HCT116 (cell line): ENCODE results near the gene SPG21. TPM values are rescaled to one million over a fixed set of nuclear protein-coding genes. Genes with fewer than 3 reads are reported as not detected.

Source experiments
- ATAC-seq: fragments of 200-7000 bp; cut with Tn5 transposase; 2 replicates; pipeline ENCODE4 v1.9.1; 2020; ENCODE audit warnings: mild to moderate bottlenecking, moderate library complexity
- BruUV-seq: library from RNA; stranded (reverse); fragments of 400-500 nt; replicated peaks from 2 replicates; lab custom pipeline; 2021; lab: Mats Ljungman, UMichigan
- CTCF ChIA-PET: fragments of 300-600 bp; sonication (Branson Sonifier 250); formaldehyde crosslinking; loops from one replicate; lab custom pipeline; 2021; ENCODE audit warnings: antibody characterized with exemption; lab: Charles Lee
- POLR2A ChIA-PET: fragments of 300-600, 350-600 bp; sonication (Branson Sonifier 250); formaldehyde crosslinking; loops from one replicate; lab custom pipeline; 2021; ENCODE audit warnings: antibody characterized with exemption; lab: Charles Lee
- RAD21 ChIA-PET, 2 experiments: fragments of 300-600 bp; sonication (Branson Sonifier 250); formaldehyde crosslinking; loops; one replicate each; lab custom pipeline; 2023; ENCODE audit warnings: low total read pairs in 2 of 2; ENCODE audit not compliant: uncharacterized antibody in 2 of 2, unreplicated experiment in 2 of 2, low non-redundant PET in 1 of 2; lab: Charles Lee
- DNase-seq: peaks from one replicate; pipeline ENCODE4 v3.0.0-alpha.2; 2010; ENCODE audit warnings: low read depth, low spot score
- H2AFZ ChIP-seq: fragments of 200-600 bp; shearing (Covaris generic), sonication (generic); 2 replicates; pipeline ENCODE4 v1.6.1; 2017; ENCODE audit warnings: low read depth, mixed run types, mixed read lengths, antibody characterized with exemption, low read length; ENCODE audit not compliant: poor library complexity, severe bottlenecking
- H3K27ac ChIP-seq: 2 replicates; pipeline ENCODE4 v1.5.1; 2012; ENCODE audit warnings: low read depth, low read length
- H3K27me3 ChIP-seq: fragments of 200-600 bp; sonication (generic); 2 replicates; pipeline ENCODE4 v1.6.1; 2016; ENCODE audit warnings: mixed run types, low read length, mixed read lengths; ENCODE audit not compliant: insufficient read depth
- H3K36me3 ChIP-seq, 2 experiments: fragments of 200-500 bp in 1 of 2; fragments of 200-600 bp in 1 of 2; sonication (Bioruptor generic) in 1 of 2; sonication (generic) in 1 of 2; 2 replicates each; pipeline versions ENCODE4 v1.5.1 to v1.6.1; 2014 to 2016; ENCODE audit warnings: low read length in 2 of 2, inconsistent platforms in 1 of 2, mixed read lengths in 1 of 2, mixed run types in 1 of 2; ENCODE audit not compliant: insufficient read depth in 2 of 2, control insufficient read depth in 1 of 2
- H3K4me1 ChIP-seq, 2 experiments: fragments of 200-600 bp in 1 of 2; sonication (generic) in 1 of 2; 2 replicates each; pipeline versions ENCODE4 v1.5.1 to v1.6.1; 2012 to 2017; ENCODE audit warnings: low read length in 2 of 2, inconsistent platforms in 1 of 2, mild to moderate bottlenecking in 1 of 2, mixed read lengths in 1 of 2, mixed run types in 1 of 2, moderate library complexity in 1 of 2; ENCODE audit not compliant: insufficient read depth in 2 of 2, control insufficient read depth in 1 of 2
- H3K4me2 ChIP-seq: fragments of 200-600 bp; sonication (generic); 2 replicates; pipeline ENCODE4 v1.6.1; 2017; ENCODE audit warnings: mixed run types, low read length, mixed read lengths
- H3K4me3 ChIP-seq, 2 experiments: fragments of 200-600 bp in 1 of 2; sonication (generic) in 1 of 2; replicated peaks in 1 of 2; 2 replicates each; pipeline ENCODE4 v1.5.1; 2011 to 2016; ENCODE audit warnings: low read length in 2 of 2, control low read depth in 1 of 2, low read depth in 1 of 2, mild to moderate bottlenecking in 1 of 2, mixed read lengths in 1 of 2, mixed run types in 1 of 2
- H3K79me2 ChIP-seq: fragments of 200-600 bp; sonication (generic); 2 replicates; pipeline ENCODE4 v1.6.1; 2017; ENCODE audit warnings: mild to moderate bottlenecking, mixed run types, low read length, moderate library complexity, mixed read lengths; ENCODE audit not compliant: insufficient read depth
- H3K9ac ChIP-seq: fragments of 200-600 bp; sonication (generic); 2 replicates; pipeline ENCODE4 v1.6.1; 2016; ENCODE audit warnings: low read length, mixed read lengths
- H3K9me2 ChIP-seq: fragments of 200-600 bp; sonication (generic), shearing (Covaris generic); 2 replicates; pipeline ENCODE4 v1.6.1; 2017; ENCODE audit warnings: mixed run types, mild to moderate bottlenecking, moderate library complexity; ENCODE audit not compliant: insufficient read depth
- H3K9me3 ChIP-seq, 2 experiments: fragments of 200-500 bp in 1 of 2; fragments of 200-600 bp in 1 of 2; sonication (Bioruptor generic) in 1 of 2; sonication (generic) in 1 of 2; 2 replicates each; pipeline ENCODE4 v1.6.1; 2014 to 2017; ENCODE audit warnings: low read length in 2 of 2, mixed read lengths in 2 of 2, inconsistent platforms in 1 of 2, low read depth in 1 of 2, mild to moderate bottlenecking in 1 of 2, mixed run types in 1 of 2, moderate library complexity in 1 of 2; ENCODE audit not compliant: control insufficient read depth in 1 of 2, insufficient read depth in 1 of 2
- H4K20me1 ChIP-seq: fragments of 200-600 bp; sonication (generic), shearing (Covaris generic); 2 replicates; pipeline ENCODE4 v1.6.1; 2017; ENCODE audit warnings: mixed run types, mild to moderate bottlenecking, moderate library complexity; ENCODE audit not compliant: insufficient read depth
- ATF3 ChIP-seq: IDR thresholded peaks from 2 replicates; pipeline ENCODE4 v1.6.1; 2012
- CBX3 ChIP-seq: IDR thresholded peaks from 2 replicates; pipeline ENCODE4 v1.6.1; 2012; ENCODE audit warnings: low read depth
- CTCF ChIP-seq, 3 experiments: fragments of 200-600 bp in 1 of 3; sonication (generic) in 1 of 3; IDR thresholded peaks in 2 of 3; conservative IDR thresholded peaks in 1 of 3; 2 replicates each; pipeline ENCODE4 v1.5.1; 2012 to 2017; ENCODE audit warnings: low read depth in 2 of 3, low read length in 2 of 3, antibody characterized with exemption in 1 of 3, borderline replicate concordance in 1 of 3, control low read depth in 1 of 3, mild to moderate bottlenecking in 1 of 3, mixed read lengths in 1 of 3, mixed run types in 1 of 3, moderate library complexity in 1 of 3; ENCODE audit not compliant: insufficient read depth in 1 of 3
- EZH2phosphoT487 ChIP-seq: fragments of 200-600 bp; IDR thresholded peaks from 2 replicates; pipeline ENCODE4 v1.6.1; 2018; ENCODE audit warnings: antibody characterized with exemption, borderline replicate concordance
- FOSL1 ChIP-seq: IDR thresholded peaks from 2 replicates; pipeline ENCODE4 v1.6.1; 2012; ENCODE audit warnings: low read depth
- JUND ChIP-seq: IDR thresholded peaks from 2 replicates; pipeline ENCODE4 v1.6.1; 2012
- MAX ChIP-seq: IDR thresholded peaks from 2 replicates; pipeline ENCODE4 v1.6.1; 2012
- SIN3A ChIP-seq: IDR thresholded peaks from 2 replicates; pipeline ENCODE4 v1.6.1; 2012; ENCODE audit warnings: low read depth
- SP1 ChIP-seq: IDR thresholded peaks from 2 replicates; pipeline ENCODE4 v1.6.1; 2012; ENCODE audit warnings: low read depth
- SRF ChIP-seq: IDR thresholded peaks from 2 replicates; pipeline ENCODE4 v1.6.1; 2012; ENCODE audit warnings: low read depth
- TCF7L2 ChIP-seq: IDR thresholded peaks from 2 replicates; pipeline ENCODE4 v1.7.0; 2011; ENCODE audit warnings: borderline replicate concordance, inconsistent platforms; ENCODE audit not compliant: insufficient read depth, insufficient read length; ENCODE audit errors: extremely low read depth
- YY1 ChIP-seq: IDR thresholded peaks from 2 replicates; pipeline ENCODE4 v1.6.1; 2011; ENCODE audit warnings: low read length, low read depth, moderate library complexity, mild to moderate bottlenecking; ENCODE audit not compliant: insufficient replicate concordance; ENCODE audit errors: extremely low read depth
- ZFX ChIP-seq: fragments of 450-650 bp; IDR thresholded peaks from 2 replicates; pipeline ENCODE4 v1.6.1; 2017
- ZNF274 ChIP-seq: fragments of 200-500 bp; sonication (Bioruptor generic); IDR thresholded peaks from 2 replicates; pipeline ENCODE4 v1.6.1; 2014; ENCODE audit warnings: mild to moderate bottlenecking, low read depth, low read length, inconsistent platforms
- intact Hi-C: fragments of 100-400 bp; cut with micrococcal nuclease; formaldehyde crosslinking; loops from 2 replicates; pipeline ENCODE4 v1.10.0; 2022
- total RNA-seq: library from RNA; stranded (reverse); gene quantifications from one replicate; pipeline ENCODE4 v1.2.1, GENCODE V29; 2021; ENCODE audit not compliant: unreplicated experiment
- TF ChIP-seq, protein P1 (sequence below): IDR thresholded peaks from 2 replicates; pipeline ENCODE4 v1.6.1; 2012; ENCODE audit warnings: low read depth

Gene SPG21
- total RNA-seq, 1 experiment from 2014 or later, result 72.7 TPM

- no peak for TF ChIP-seq CTCF (IDR thresholded peaks at IDR 0.05 in 2 of 3, conservative IDR thresholded peaks at IDR 0.05 in 1 of 3; ENCODE audit: borderline replicate concordance in 1 of 3, insufficient read depth in 1 of 3, low read depth in 2 of 3, low read length in 2 of 3)
- TF ChIP-seq, all 23 proteins: peak for 0
Measured at GRCh38 chr15:64985366-64986033, 4.2 kb downstream of the SPG21 start (continued).

DNA sequence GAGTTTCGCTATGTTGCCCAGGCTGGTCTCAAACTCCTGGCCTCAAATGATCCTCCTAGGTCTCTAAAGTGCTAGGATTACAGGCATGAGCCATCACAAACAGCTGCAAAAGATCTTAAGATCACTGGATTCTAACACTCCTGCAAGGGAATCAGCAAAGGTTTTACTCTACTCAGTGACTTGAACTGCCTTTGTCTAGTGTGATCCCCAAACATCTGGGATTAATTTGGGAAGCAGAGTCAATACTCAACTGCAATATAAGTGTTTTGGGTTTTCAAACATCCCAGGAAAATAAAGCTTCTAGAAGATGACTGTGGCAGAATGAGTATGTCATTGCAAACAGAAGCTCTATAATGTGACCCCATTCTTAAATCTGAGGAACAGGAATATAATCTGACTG lies 7.2 kb downstream of the SPG21 start:
- H3K4me2 ChIP-seq, result no peak overlapping the region
- TF ChIP-seq YY1 (no peak), CTCF (IDR thresholded peaks at IDR 0.05 in 2 of 3, conservative IDR thresholded peaks at IDR 0.05 in 1 of 3; ENCODE audit: borderline replicate concordance in 1 of 3, insufficient read depth in 1 of 3, low read depth in 2 of 3, low read length in 2 of 3) (no peak), EZH2phosphoT487 (no peak), TCF7L2 (no peak), CBX3 (no peak), JUND (no peak), ZNF274 (no peak), SIN3A (no peak), ATF3 (no peak), FOSL1 (no peak), ZFX (no peak), SP1 (no peak), SRF (no peak), MAX (no peak)
- TF ChIP-seq, protein P1, sequence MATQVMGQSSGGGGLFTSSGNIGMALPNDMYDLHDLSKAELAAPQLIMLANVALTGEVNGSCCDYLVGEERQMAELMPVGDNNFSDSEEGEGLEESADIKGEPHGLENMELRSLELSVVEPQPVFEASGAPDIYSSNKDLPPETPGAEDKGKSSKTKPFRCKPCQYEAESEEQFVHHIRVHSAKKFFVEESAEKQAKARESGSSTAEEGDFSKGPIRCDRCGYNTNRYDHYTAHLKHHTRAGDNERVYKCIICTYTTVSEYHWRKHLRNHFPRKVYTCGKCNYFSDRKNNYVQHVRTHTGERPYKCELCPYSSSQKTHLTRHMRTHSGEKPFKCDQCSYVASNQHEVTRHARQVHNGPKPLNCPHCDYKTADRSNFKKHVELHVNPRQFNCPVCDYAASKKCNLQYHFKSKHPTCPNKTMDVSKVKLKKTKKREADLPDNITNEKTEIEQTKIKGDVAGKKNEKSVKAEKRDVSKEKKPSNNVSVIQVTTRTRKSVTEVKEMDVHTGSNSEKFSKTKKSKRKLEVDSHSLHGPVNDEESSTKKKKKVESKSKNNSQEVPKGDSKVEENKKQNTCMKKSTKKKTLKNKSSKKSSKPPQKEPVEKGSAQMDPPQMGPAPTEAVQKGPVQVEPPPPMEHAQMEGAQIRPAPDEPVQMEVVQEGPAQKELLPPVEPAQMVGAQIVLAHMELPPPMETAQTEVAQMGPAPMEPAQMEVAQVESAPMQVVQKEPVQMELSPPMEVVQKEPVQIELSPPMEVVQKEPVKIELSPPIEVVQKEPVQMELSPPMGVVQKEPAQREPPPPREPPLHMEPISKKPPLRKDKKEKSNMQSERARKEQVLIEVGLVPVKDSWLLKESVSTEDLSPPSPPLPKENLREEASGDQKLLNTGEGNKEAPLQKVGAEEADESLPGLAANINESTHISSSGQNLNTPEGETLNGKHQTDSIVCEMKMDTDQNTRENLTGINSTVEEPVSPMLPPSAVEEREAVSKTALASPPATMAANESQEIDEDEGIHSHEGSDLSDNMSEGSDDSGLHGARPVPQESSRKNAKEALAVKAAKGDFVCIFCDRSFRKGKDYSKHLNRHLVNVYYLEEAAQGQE, result no peak
- no peak overlapping the region for H3K4me3 ChIP-seq
- no peak overlapping the region for H2AFZ ChIP-seq
- ChIA-PET RAD21 (interaction anchor here in 1 of 2 experiments (0.7 kb wide), 1 partner anchor 750 kb away, joined by 4 read pairs; no protein-coding TSS in a partner anchor), CTCF (no interaction called here), POLR2A (interaction anchor here (0.7 kb wide), 1 partner anchor 117 kb away, joined by 3 read pairs; no protein-coding TSS in a partner anchor)
- DNase-seq (no peak), ATAC-seq (no peak)
- intact Hi-C loops, result no loop called here
- no peaks in the 10 kb centered on the region for H3K27me3 ChIP-seq
- H3K36me3 ChIP-seq, result peaks cover 6 to 15% of the 10 kb centered on the region in 2 experiments; a peak in 3 of 4 replicates
- H3K9me2 ChIP-seq, result no peaks in the 10 kb centered on the region
- H3K79me2 ChIP-seq, result peaks cover 5% of the 10 kb centered on the region; the same call in 1 of the 2 replicates
- H3K27ac ChIP-seq, result no peak overlapping the region
- BruUV-seq, result no TSS peak
- peaks cover 0 to 9% of the 10 kb centered on the region in 2 experiments; a peak in 1 of 4 replicates for H3K4me1 ChIP-seq
- H3K9me3 ChIP-seq, result no peaks in the 10 kb centered on the region
- no peak overlapping the region for H3K9ac ChIP-seq
- H4K20me1 ChIP-seq, result peaks cover 4% of the 10 kb centered on the region; the same call in 1 of the 2 replicates
